Esophagus mucosa (tissue), 1 donor: ENCODE measurements around the gene MON1A. TPM values are rescaled to one million over a fixed set of nuclear protein-coding genes. Genes with fewer than 3 reads are reported as not detected.

Experiments used
- ATAC-seq: fragments of 200-7000 bp; cut with Tn5 transposase; one replicate; pipeline ENCODE4 v1.9.1; 2020
- total RNA-seq: library from RNA; stranded (reverse); gene quantifications from one replicate; pipeline ENCODE4 v1.2.4, GENCODE V29; 2023
- donor health status: DM: yes; HTN: yes; CAD: no.

MON1A gene
- total RNA-seq, 1 donor from 2014 or later, result 8.5 TPM

DNA sequence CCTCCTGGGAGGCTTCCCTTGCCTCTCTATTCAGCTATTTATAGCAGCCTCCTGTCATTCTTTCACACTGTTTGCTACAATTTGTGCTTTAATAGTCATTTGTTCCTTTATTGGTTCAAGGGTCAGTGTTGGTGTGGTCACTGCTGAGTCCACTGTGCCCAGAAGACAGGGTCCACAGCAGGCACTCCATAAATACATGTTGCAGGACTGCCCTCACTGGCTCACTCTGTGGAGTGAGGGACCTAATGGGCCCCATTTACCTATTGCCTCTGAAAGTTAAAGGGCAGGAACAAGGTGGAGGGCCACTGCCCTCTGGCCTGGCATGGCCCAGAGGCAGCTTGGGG lies 42.7 kb downstream of the MON1A start:
- no peak for ATAC-seq

GRCh38 chr3:49883998-49884397 lies 45.6 kb downstream of the MON1A start:
- no peak for ATAC-seq

DNA sequence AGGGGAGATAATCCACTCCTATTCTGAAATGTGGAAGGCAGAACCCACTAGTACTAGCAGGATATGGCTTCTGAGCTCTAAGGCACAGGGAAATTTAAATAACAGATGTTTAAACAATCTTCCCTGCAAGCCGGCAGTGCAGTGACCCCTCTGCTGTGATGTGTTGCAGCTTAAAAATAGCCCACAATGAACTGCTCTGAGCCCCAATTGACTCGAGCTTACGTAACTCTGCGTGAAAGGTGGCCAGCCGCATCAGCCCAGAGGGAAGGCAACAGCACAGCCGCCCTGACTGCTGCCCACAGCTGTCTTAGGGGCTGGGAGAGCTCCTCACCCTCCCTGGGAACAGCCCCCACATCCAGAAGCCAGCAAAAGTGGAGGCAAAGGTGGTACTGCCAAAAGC lies 47.4 kb downstream of the MON1A start:
- no peak for ATAC-seq

DNA sequence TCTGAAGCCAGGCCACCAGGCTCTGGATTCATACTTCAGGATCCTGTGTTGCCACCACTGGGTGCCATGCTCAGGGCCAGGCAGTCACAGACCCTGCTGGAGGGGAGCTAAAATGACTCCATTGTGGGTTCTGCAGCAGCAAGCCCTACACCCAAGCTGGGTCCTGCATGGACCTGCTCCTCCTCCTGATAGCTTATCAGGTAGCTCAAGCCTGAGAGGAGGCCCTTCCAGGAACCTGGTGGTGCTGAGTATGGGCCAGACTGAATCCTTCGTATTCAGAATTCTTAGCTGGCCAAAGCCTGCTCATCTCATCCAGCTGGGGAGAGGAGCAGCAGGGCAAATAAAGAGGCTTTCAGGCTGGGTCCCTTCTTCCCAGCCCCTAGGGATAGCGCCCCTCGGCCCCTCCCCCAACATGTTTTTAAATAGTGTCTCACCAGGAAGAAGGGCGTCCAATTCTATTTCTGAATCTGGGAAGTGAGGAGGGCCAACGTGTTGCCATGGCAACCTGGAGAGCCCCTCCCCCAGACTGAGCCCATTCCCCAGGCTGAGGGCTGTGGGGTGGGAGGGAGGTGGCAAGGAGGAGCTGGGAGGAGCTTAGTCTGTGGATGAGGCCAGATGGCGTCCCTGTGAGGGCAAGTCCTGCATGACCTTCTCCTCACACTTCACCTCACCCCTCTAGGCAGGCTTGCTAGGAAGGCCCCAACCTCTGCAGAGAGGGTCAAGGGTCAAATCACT lies 48.9 kb downstream of the MON1A start:
- ATAC-seq, result no peak

DNA sequence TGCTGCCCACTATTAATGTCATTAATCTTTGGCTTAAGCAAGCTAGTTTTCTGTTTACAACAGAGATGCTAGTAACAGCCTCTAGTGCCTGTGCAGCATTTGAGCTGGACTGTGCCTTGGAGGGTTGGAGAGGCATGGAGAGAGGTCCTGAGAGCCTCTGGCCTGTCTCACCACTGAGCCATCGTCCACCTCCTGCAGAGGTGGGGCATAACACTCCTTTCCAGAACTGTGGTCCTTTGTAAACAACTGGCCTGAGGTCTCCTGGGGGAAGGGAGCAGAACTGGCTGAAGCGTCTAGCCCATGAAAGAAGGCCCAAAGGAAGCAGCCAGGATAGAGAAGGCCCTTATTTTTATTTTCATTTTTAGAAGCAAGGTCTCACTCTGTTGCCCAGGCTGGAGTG lies 49.9 kb downstream of the MON1A start:
- no peak for ATAC-seq

- ATAC-seq, result no peak
Measured at GRCh38 chr3:49878686-49879085, 50.9 kb downstream of the MON1A start.

GRCh38 chr3:49877716-49878115 lies 51.9 kb downstream of the MON1A start:
- ATAC-seq, result no peak

- no peak for ATAC-seq
Measured at GRCh38 chr3:49876567-49876966, 53.0 kb downstream of the MON1A start.

DNA sequence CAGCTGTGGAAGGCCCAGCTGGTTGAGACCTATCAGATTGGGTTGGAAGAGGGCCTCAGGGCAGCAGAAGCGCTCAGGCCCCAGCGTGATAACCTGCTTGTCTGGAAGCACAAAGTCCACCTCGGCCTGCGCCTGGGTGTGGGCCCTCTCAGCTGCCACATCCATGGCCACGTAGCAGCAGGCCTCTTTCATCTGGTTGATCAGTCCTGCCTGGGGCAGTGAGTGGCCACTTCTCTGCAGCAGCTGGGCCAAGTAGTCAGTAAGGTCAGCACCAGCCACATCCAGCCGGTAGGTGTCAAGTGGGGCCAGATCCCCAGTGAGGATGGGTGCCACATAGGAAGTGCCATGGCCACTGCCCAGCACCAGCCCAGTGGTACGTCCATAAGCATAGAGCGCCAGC lies 56.0 kb downstream of the MON1A start:
- no peak for ATAC-seq

- ATAC-seq, result no peak
Measured at GRCh38 chr3:49872801-49873281, 56.8 kb downstream of the MON1A start.

DNA sequence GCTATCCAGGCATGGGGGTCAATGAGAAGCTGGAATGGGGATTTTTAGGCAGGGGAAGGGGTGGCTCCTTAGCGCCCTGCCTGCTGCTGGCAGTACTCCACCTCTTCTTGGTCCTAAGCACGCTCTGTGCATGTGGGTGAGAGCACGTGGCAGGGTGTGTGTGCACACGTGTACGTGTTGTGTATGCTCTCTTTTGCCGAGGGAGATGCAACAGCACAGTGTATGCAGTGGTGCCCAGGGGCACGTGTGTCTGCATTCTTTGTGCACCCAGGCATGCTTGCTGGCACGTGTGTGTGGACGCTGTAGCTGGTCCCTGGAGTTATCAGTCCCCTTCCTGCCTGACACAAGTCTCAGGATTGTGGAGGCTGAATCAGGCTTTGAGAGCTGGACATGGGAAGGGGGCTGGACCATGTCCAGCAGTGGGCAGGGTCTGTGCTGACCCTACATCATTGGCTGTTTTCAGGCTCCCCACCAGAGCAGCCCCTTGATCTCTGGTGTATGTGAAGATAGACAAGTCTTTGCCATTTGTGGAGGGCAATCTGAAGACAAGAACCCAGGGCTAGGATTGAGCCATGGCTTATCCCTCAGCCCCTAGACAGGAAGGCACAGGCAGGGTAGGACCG lies 58.0 kb downstream of the MON1A start:
- ATAC-seq, result no peak

- ATAC-seq, result no peak
Measured at GRCh38 chr3:49869525-49870126, 60.0 kb downstream of the MON1A start, which contains the start of gene CAMKV. TSS of gene CAMKV (minus strand) at chr3:49869906. CDS start at chr3:49862388, 7,518 bp downstream.

DNA sequence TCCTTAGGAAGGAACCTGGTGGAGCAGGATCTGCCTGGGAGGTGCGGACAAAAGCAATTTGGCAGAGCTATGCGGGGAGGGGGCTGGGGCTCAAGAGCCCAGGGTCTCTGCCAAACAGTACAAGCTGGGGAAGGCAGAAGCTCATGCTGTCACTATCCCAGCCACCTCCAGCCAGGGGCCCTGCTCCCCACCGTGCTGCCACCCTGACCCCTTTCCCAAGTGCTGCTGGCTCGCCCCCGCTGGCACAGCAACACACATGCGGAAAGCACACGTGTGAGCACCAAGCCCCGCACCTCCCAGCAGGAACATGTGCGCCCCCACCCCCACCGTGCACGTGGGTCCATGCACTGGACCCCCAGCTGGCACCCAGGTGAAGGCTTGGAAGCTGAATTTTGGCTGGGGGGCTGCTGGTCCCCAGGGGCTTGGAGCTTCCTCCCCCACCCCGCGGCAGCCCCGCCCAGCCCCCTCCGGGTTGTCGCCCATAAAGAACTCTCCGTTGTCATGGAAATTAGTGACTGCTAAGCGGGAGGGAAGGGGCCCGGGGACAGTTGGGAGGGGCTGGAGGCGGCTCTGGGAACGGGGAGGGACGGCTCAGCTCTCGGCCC lies 60.6 kb downstream of the MON1A start:
- ATAC-seq, result no peak

GRCh38 chr3:49867871-49868321 lies 61.7 kb downstream of the MON1A start:
- peak; percentile 29 for ATAC-seq

GRCh38 chr3:49867400-49867799 lies 62.2 kb downstream of the MON1A start:
- ATAC-seq, result no peak

DNA sequence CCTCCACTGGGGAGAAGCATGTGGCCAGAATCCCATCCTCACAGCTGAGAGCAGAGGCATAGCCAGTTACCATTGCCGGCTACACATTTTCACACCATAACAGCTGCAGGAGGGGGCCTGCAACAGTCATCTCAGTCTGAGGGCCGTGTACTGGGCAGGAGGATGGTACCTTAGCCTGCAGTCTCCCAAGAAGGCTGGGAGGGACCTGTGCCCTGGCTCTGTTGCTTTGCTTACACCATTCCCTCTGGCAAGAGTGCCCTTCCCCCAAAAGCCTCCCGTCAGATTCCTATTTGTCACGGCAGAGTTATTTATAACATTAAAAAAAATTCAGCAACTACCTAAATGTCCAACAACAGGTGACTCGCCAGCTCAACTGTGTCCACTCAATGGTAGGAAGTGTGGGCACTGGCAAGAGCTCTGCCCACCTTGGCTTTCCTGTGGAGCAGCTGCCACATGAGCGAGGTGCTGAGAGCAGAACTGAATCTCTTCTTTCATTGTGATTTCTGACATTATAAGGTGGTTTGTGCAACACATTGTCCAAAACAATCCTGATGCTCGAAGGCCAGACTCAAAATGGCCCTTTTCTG lies 64.3 kb downstream of the MON1A start:
- ATAC-seq, result no peak

GRCh38 chr3:49864505-49864904 lies 65.1 kb downstream of the MON1A start:
- ATAC-seq, result no peak

DNA sequence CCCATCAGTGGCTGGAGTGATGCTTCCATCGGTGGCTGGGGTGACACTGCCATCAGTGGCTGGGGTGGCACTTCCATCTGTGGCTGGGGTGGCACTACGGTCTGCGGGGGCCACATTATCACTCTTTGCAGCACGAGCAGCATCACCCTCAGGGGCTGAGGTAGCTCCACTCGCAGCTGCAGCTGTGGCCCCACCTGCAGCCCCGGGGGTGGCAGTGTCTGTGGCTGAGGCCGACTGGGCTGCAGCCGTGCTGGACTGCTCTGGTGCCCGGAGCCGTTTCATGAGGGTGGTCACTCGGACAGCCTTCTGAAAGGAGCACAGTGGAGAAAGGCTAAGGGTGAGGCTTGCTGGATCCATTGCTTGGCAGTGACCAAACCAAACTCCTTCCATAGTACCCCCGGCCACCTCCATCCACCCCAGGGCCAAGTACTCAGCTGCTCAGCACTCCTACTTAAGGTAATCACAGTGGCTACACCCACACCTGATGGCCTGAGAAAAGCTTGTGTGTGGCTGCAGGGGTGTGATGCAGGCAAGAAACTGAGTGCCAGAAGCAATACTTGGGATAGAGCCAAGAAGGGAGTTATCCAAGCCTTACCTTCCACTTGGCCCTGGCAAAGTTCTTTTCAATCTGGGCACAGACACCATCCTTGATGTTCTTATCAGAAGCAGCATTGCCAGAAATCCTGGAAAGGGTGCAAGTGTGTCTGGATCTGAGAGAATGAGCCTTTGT lies 69.9 kb downstream of the MON1A start:
- no peak for ATAC-seq
